GM18499 (cell line): Measurements from ENCODE around the gene CERS2.

Experiments used
- ATAC-seq: cut with Tn5 transposase; IDR thresholded peaks from one replicate; pipeline ENCODE4 v1.9.1; 2021; ENCODE audit warnings: moderate number of reproducible peaks; ENCODE audit not compliant: insufficient read depth, unreplicated experiment

The CERS2 gene

GRCh38 chr1:150999051-150999674 is 24.5 kb upstream of the CERS2 start:
- no peak for ATAC-seq

GRCh38 chr1:150997949-150998348 is 23.3 kb upstream of the CERS2 start:
- ATAC-seq, result no peak

GRCh38 chr1:150997126-150997872 is 22.7 kb upstream of the CERS2 start:
- no peak for ATAC-seq

GRCh38 chr1:150995896-150996295 is 21.3 kb upstream of the CERS2 start:
- ATAC-seq, result no peak

GRCh38 chr1:150995460-150995859 is 20.8 kb upstream of the CERS2 start:
- ATAC-seq, result no peak

- ATAC-seq, result no peak
Observed at GRCh38 chr1:150994248-150994647, 19.6 kb upstream of the CERS2 start.

- ATAC-seq, result no peak
Observed at GRCh38 chr1:150992626-150993025, 18.0 kb upstream of the CERS2 start.

GRCh38 chr1:150987924-150988323 is 13.3 kb upstream of the CERS2 start:
- ATAC-seq, result no peak

GRCh38 chr1:150985179-150985825 is 10.7 kb upstream of the CERS2 start:
- no peak for ATAC-seq

- ATAC-seq, result no peak
Observed at GRCh38 chr1:150981805-150982712, 7.4 kb upstream of the CERS2 start, which contains the start of gene ANXA9. Gene ANXA9, plus strand, starts transcription at chr1:150982292. Its CDS starts 814 bp downstream, at chr1:150983106.

GRCh38 chr1:150981177-150981804 is 6.7 kb upstream of the CERS2 start:
- no peak for ATAC-seq

- no peak for ATAC-seq
Observed at GRCh38 chr1:150979092-150980056, 4.7 kb upstream of the CERS2 start.

- no peak for ATAC-seq
Observed at GRCh38 chr1:150976879-150977694, 2.5 kb upstream of the CERS2 start.

- no peak for ATAC-seq
Observed at GRCh38 chr1:150976401-150976821, 1.8 kb upstream of the CERS2 start.

GRCh38 chr1:150973836-150974579 is 627 bp downstream of the CERS2 start:
- no peak for ATAC-seq

GRCh38 chr1:150973258-150973835 is 1.3 kb downstream of the CERS2 start:
- ATAC-seq, result no peak

GRCh38 chr1:150972417-150972940 is 2.2 kb downstream of the CERS2 start:
- no peak for ATAC-seq
